Neural crest cell (in vitro differentiated cells): Measurements from ENCODE around the gene MAP1B. TPM values are rescaled to one million over a fixed set of nuclear protein-coding genes. Genes with fewer than 3 reads are reported as not detected.
A peak's percentile ranks its signal among the peaks of the same experiment; 100 is the strongest.

Experiments
- DNase-seq: peaks from one replicate; pipeline ENCODE4 v3.0.0; 2021; ENCODE audit warnings: low read depth, mixed read lengths, low spot score
- H3K27ac Mint-ChIP-seq: one replicate; pipeline ENCODE4 v1.8.0; 2021; ENCODE audit warnings: mild to moderate bottlenecking, mixed read lengths; ENCODE audit not compliant: unreplicated experiment
- H3K27me3 Mint-ChIP-seq: 2 replicates; pipeline ENCODE4 v1.8.0; 2021; ENCODE audit warnings: low read depth, mild to moderate bottlenecking, mixed read lengths
- H3K36me3 Mint-ChIP-seq: 2 replicates; pipeline ENCODE4 v1.8.0; 2021; ENCODE audit warnings: low read depth, mild to moderate bottlenecking, mixed read lengths
- H3K4me1 Mint-ChIP-seq: 2 replicates; pipeline ENCODE4 v1.8.0; 2021; ENCODE audit warnings: mixed read lengths
- H3K4me3 Mint-ChIP-seq: one replicate; pipeline ENCODE4 v1.8.0; 2021; ENCODE audit warnings: mild to moderate bottlenecking, mixed read lengths
- H3K9me3 Mint-ChIP-seq: 2 replicates; pipeline ENCODE4 v1.8.0; 2021; ENCODE audit warnings: mixed read lengths
- total RNA-seq: library from RNA; stranded (reverse); gene quantifications from 2 replicates; pipeline ENCODE4 v1.2.1, GENCODE V29; 2021
- TF ChIP-seq, protein P1 (sequence below): fragments of 200-600 bp; sonication (generic); conservative IDR thresholded peaks from 2 replicates; pipeline ENCODE4 v1.5.0; 2021; ENCODE audit warnings: antibody characterized with exemption, mild to moderate bottlenecking

MAP1B gene
- total RNA-seq, 1 donor from 2014 or later, result 256 TPM

GRCh38 chr5:72130351-72130761 is 23.1 kb downstream of the MAP1B start:
- no peak overlapping the region for H3K27ac Mint-ChIP-seq
- no peaks in the 10 kb centered on the region for H3K9me3 Mint-ChIP-seq
- no peak for DNase-seq
- peaks cover 2% of the 10 kb centered on the region for H3K36me3 Mint-ChIP-seq
- no peaks in the 10 kb centered on the region for H3K27me3 Mint-ChIP-seq
- peaks cover 55% of the 10 kb centered on the region for H3K4me1 Mint-ChIP-seq
- no peak overlapping the region for H3K4me3 Mint-ChIP-seq
- TF ChIP-seq, protein P1, sequence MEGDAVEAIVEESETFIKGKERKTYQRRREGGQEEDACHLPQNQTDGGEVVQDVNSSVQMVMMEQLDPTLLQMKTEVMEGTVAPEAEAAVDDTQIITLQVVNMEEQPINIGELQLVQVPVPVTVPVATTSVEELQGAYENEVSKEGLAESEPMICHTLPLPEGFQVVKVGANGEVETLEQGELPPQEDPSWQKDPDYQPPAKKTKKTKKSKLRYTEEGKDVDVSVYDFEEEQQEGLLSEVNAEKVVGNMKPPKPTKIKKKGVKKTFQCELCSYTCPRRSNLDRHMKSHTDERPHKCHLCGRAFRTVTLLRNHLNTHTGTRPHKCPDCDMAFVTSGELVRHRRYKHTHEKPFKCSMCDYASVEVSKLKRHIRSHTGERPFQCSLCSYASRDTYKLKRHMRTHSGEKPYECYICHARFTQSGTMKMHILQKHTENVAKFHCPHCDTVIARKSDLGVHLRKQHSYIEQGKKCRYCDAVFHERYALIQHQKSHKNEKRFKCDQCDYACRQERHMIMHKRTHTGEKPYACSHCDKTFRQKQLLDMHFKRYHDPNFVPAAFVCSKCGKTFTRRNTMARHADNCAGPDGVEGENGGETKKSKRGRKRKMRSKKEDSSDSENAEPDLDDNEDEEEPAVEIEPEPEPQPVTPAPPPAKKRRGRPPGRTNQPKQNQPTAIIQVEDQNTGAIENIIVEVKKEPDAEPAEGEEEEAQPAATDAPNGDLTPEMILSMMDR, result no peak

DNA sequence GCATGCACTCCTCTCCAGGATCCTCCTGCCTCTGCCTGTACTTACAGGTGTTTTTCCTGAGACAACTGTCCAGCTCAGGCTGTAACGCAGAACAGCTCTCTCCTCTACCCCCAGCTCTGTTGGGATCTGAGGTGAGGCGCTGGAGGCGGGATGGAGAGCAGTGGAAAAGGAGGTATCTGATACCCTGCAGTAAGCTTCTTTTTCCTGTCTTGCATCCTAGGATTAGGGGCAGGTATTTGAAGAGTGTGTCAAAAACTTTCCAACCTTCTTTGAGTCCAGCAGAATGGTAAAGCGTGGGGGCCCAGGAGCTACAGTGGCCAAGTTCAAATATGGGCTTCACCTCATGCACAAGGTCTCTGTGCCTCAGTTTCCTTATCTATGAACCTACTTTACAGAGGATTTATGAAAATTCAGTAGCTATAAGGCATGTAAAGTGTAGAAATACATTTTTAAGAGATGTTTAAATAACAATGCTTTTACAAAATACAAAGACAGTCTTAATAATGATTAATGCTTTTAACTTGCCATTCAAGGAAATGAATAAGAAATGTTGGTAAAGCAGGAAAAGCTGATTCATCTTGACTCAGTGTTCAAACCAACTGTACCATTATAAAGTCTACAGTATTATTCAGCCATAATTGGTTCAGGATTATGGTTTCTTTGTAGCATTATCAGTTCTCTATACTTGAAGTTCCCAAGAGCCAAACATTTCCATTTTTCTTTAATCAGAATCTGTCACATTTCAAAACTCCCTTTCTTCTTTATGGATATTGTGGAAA is 26.1 kb downstream of the MAP1B start:
- Mint-ChIP-seq H3K36me3 (peaks cover 5% of the 10 kb centered on the region), H3K4me1 (peaks cover 54% of the 10 kb centered on the region), H3K4me3 (no peak overlapping the region), H3K9me3 (no peaks in the 10 kb centered on the region), H3K27me3 (no peaks in the 10 kb centered on the region), H3K27ac (peak overlapping the region; percentile 23)
- DNase-seq, result no peak
- TF ChIP-seq, protein P1, result no peak

DNA sequence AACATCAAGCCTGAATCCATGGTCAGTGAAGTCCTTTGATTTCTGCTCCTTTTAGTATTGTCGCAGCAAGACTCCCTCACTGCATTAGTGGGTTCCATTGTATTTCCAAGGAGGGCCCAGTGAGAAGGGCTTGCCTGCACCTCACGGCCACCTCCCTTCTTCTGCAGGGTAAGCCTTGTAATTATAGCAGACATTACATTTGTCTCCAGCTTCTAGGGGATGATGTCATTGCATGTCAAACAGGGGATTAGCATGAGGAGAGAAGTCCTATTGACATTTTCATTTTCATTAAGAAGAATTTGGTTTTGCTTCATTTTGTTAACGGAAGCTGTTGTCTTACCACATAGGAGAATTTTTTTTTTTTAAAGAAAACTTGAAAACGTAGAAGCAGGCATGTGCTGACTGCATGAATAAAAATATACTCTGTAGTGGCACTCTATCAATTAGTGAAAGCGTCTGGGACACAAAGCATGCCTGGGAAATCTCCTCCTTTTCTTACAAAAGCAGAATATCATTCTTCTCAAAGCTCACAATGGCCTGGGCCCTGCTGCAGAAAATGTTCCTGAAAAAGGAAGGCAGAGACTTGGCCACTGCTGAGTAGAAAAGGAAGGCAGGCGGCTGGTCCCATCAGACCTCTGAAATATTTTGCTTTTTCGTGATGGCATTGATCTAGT is 27.1 kb downstream of the MAP1B start:
- Mint-ChIP-seq H3K4me1 (peaks cover 54% of the 10 kb centered on the region), H3K27ac (peak overlapping the region; percentile 67), H3K36me3 (peaks cover 5% of the 10 kb centered on the region), H3K9me3 (no peaks in the 10 kb centered on the region), H3K27me3 (no peaks in the 10 kb centered on the region), H3K4me3 (peak overlapping the region; percentile 63)
- TF ChIP-seq, protein P1, result no peak
- DNase-seq, result no peak

GRCh38 chr5:72137826-72138409 is 30.6 kb downstream of the MAP1B start:
- no peaks in the 10 kb centered on the region for H3K9me3 Mint-ChIP-seq
- no peak for DNase-seq
- H3K4me3 Mint-ChIP-seq, result no peak overlapping the region
- peaks cover 60% of the 10 kb centered on the region for H3K4me1 Mint-ChIP-seq
- H3K36me3 Mint-ChIP-seq, result peaks cover 7% of the 10 kb centered on the region
- no peaks in the 10 kb centered on the region for H3K27me3 Mint-ChIP-seq
- TF ChIP-seq, protein P1, result peak; percentile 70
- H3K27ac Mint-ChIP-seq, result no peak overlapping the region

- peaks cover 61% of the 10 kb centered on the region for H3K4me1 Mint-ChIP-seq
- peaks cover 15% of the 10 kb centered on the region for H3K36me3 Mint-ChIP-seq
- DNase-seq, result no peak
- H3K27me3 Mint-ChIP-seq, result no peaks in the 10 kb centered on the region
- H3K9me3 Mint-ChIP-seq, result no peaks in the 10 kb centered on the region
- no peak overlapping the region for H3K27ac Mint-ChIP-seq
- no peak overlapping the region for H3K4me3 Mint-ChIP-seq
- TF ChIP-seq, protein P1, result no peak
Measured at GRCh38 chr5:72138943-72139521, 31.8 kb downstream of the MAP1B start.
